Measurements from ENCODE around the gene CTNNB1.

GRCh38 chr3:41259449-41260062, 60.3 kb downstream of the CTNNB1 start:
- TF ChIP-seq CTCF (conservative IDR thresholded peaks at IDR 0.05; ENCODE audit: low read length) (no peak), EZH2phosphoT487 (IDR thresholded peaks at IDR 0.05; ENCODE audit: borderline replicate concordance, low read depth, low read length) (no peak)

Data from OCI-LY7 (cell line).